Measurements from ENCODE around the gene NPNT.

NPNT gene

GRCh38 chr4:105972946-105973621, 77.8 kb downstream of the NPNT start:
- no peak for DNase-seq (ENCODE audit: low read depth)

- DNase-seq (ENCODE audit: low read depth): no peak
These were observed 81.6 kb downstream of the NPNT start for GRCh38 chr4:105976915-105977314.

- DNase-seq (ENCODE audit: low read depth): no peak
These were observed 83.5 kb downstream of the NPNT start for GRCh38 chr4:105978684-105979296.

GRCh38 chr4:105979506-105979905, 84.2 kb downstream of the NPNT start:
- DNase-seq (ENCODE audit: low read depth): no peak

GRCh38 chr4:105988671-105989070, 93.4 kb downstream of the NPNT start:
- no peak for DNase-seq (ENCODE audit: low read depth)

- DNase-seq (ENCODE audit: low read depth): no peak
These were observed 94.4 kb downstream of the NPNT start for GRCh38 chr4:105989485-105990242.

GRCh38 chr4:105990933-105991332, 95.7 kb downstream of the NPNT start:
- no peak for DNase-seq (ENCODE audit: low read depth)

- DNase-seq (ENCODE audit: low read depth): no peak
These were observed 96.5 kb downstream of the NPNT start for GRCh38 chr4:105991726-105992125.

- no peak for DNase-seq (ENCODE audit: low read depth)
These were observed 97.5 kb downstream of the NPNT start for GRCh38 chr4:105992641-105993305.

GRCh38 chr4:105994061-105994460, 98.8 kb downstream of the NPNT start:
- no peak for DNase-seq (ENCODE audit: low read depth)

- no peak for DNase-seq (ENCODE audit: low read depth)
These were observed 99.7 kb downstream of the NPNT start for GRCh38 chr4:105994841-105995501.

GRCh38 chr4:105996845-105997244, 101.6 kb downstream of the NPNT start:
- DNase-seq (ENCODE audit: low read depth): no peak

GRCh38 chr4:105998171-105999063, 103.1 kb downstream of the NPNT start:
- no peak for DNase-seq (ENCODE audit: low read depth)

GRCh38 chr4:106002994-106003393, 107.7 kb downstream of the NPNT start:
- no peak for DNase-seq (ENCODE audit: low read depth)

GRCh38 chr4:106010761-106011160, 115.5 kb downstream of the NPNT start:
- DNase-seq (ENCODE audit: low read depth): no peak

- no peak for DNase-seq (ENCODE audit: low read depth)
These were observed 116.1 kb downstream of the NPNT start for GRCh38 chr4:106011387-106011786.

GRCh38 chr4:106017975-106018374, 122.7 kb downstream of the NPNT start:
- no peak for DNase-seq (ENCODE audit: low read depth)

- no peak for DNase-seq (ENCODE audit: low read depth)
These were observed 124.5 kb downstream of the NPNT start for GRCh38 chr4:106019771-106020170.

Measured in stimulated activated CD8-positive, alpha-beta memory T cell treated with anti-CD3 and anti-CD28 coated beads, Interleukin-15, amount 100 ng/mL, for 1 hour (primary cell).